Esophagus squamous epithelium (tissue), 5 donors: ENCODE measurements around the gene JPH2. TPM values are rescaled to one million over a fixed set of nuclear protein-coding genes. Genes with fewer than 3 reads are reported as not detected.

Experiments
- DNase-seq: peaks from one replicate; lab custom pipeline; 2025; lab: John Stamatoyannopoulos, UW
- H3K27ac ChIP-seq, 4 donors: fragments of 200-600 bp; sonication (generic); one replicate each; pipeline ENCODE4 v1.5.1; 2016 to 2019; ENCODE audit warnings: mild to moderate bottlenecking in 1 of 4
- H3K27me3 ChIP-seq, 4 donors: fragments of 200-600 bp; sonication (generic); 1 replicate in 3 of 4; 2 replicates in 1 of 4; pipeline versions ENCODE4 v1.5.1 to v1.6.0; 2017 to 2021; ENCODE audit warnings: antibody characterized with exemption in 1 of 4
- H3K36me3 ChIP-seq, 3 donors: fragments of 200-600 bp; sonication (generic); one replicate each; pipeline ENCODE4 v1.5.1; 2016 to 2019
- H3K4me1 ChIP-seq, 3 donors: fragments of 200-600 bp; sonication (generic); one replicate each; pipeline ENCODE4 v1.5.1; 2017 to 2019
- H3K4me3 ChIP-seq, 4 donors: fragments of 200-600 bp; sonication (generic); 1 replicate in 3 of 4; 2 replicates in 1 of 4; pipeline ENCODE4 v1.5.1; 2016 to 2019; ENCODE audit warnings: mild to moderate bottlenecking in 2 of 4, moderate library complexity in 1 of 4
- H3K9me3 ChIP-seq, 3 donors: fragments of 200-600 bp; sonication (generic); one replicate each; pipeline ENCODE4 v1.5.1; 2016 to 2019
- POLR2A ChIP-seq, 4 donors: fragments of 450-650 bp; IDR thresholded peaks; one replicate each; pipeline ENCODE4 v1.6.1; 2017; ENCODE audit warnings: antibody characterized with exemption in 4 of 4, mild to moderate bottlenecking in 4 of 4, moderate library complexity in 3 of 4
- WGBS, 2 donors: methylation state at CpG; one replicate each; pipeline ENCODE4 v1.1.5; 2018; 5-methylcytosine and 5-hydroxymethylcytosine counted together
- intact Hi-C: fragments of 100-400 bp; cut with DNase I; formaldehyde crosslinking; loops from one replicate; pipeline ENCODE4 v1.15.0; 2022
- total RNA-seq, 4 donors: library from RNA; depleted of rRNA; stranded (reverse); fragments of >200 nt; gene quantifications; one replicate each; pipeline ENCODE4 v1.1.0, GENCODE V29; 2016
- TF ChIP-seq, protein P1 (sequence below), 6 experiments: fragments of 450-650 bp in 4 of 6; fragments of 200-600 bp in 2 of 6; sonication (generic) in 2 of 6; IDR thresholded peaks; one replicate each; pipeline ENCODE4 v1.5.1; 2016 to 2019; ENCODE audit warnings: antibody characterized with exemption in 6 of 6, mild to moderate bottlenecking in 4 of 6, moderate library complexity in 4 of 6
- donor health status: DM: yes; HTN: yes; CAD: no.

The JPH2 gene
- total RNA-seq, 4 donors from 2014 or later = 2.4 to 32.0 (median 6.8) TPM

DNA sequence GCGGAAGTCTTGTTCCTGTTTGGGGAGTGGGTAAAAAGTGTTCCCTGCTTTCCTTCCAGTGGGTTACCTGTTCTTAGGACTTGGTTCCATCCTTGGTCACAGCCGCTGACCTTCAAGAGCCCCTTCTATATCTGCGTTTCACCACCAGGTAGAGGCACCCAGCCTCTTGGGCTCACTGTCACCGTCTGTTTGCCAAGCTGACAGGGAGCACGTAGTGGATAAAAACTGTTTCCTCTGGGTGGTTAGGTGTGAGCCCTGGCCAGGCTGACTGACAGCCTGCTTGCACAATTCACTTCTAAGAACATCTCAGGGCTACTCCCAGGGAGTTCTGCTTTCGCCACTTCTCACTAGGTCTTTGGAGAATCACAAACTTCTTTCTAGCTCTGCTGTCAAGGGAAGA lies 1.8 kb upstream of the JPH2 start:
- intact Hi-C loops = no loop called here
- H3K27ac ChIP-seq = peak overlapping the region; percentile 54 to 87 (median 81)

DNA sequence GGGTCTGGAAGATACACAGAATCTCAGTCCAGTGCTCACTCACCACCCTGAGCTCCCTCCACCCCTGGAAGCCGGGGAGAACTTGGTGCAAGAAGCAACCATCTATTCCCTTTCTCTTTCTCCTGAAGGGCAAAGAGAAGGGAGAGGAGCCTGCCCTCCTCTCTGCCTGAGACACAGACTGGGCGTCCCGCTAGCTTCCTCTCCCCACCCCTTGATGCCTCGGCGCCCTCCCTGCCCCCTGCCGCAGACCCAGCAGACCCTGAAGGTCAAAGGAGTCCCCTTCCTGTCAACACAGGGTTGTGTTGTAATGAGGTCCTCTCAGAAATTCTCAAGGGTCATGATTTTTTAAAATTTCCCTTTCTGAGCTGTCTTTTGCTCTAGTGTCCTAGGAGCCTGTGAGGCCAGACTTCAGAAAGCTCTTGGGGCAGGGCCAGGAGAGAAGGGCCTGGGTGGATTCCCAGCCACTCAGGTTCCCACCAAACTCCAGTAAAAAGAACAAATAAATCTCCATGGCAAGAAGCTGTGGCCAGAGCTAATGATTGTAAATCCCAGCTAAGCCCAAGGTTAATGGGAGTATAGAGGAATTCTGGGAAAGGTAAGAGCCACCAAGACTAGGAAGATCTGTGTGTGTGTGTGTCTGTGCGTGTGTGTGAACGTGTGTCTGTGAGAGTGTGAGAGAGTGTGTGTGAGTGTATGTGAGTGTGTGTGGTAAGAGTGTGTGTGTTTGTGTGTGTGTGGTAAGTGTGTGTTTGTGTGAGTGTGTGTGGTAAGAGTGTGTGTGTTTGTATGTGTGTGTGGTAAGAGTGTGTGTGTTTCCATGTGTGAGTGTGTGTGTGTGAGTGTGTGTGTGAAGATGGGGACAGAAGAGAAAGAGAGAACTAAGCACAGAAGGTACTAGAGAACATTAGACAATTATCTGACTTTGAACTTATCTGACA lies 1.1 kb upstream of the JPH2 start:
- Histone ChIP-seq H3K36me3 (no peaks in the 10 kb centered on the region), H3K4me1 (peaks cover 13 to 36% (median 14%) of the 10 kb centered on the region in 3 donors), H3K9me3 (no peaks in the 10 kb centered on the region), H3K27ac (peak overlapping the region; percentile 54 to 87 (median 81)), H3K4me3 (peak overlapping the region in 3 of 4 donors; percentile 48 to 59 (median 51)), H3K27me3 (peaks cover 0 to 25% (median 0%) of the 10 kb centered on the region in 4 donors)
- intact Hi-C loops = no loop called here
- 22 to 37% methylated on average over 6 to 8 of the region's 8 CpGs for WGBS, 2 donors
- no peak for DNase-seq
- TF ChIP-seq POLR2A (IDR thresholded peaks at IDR 0.05) = no peak
- TF ChIP-seq, protein P1, sequence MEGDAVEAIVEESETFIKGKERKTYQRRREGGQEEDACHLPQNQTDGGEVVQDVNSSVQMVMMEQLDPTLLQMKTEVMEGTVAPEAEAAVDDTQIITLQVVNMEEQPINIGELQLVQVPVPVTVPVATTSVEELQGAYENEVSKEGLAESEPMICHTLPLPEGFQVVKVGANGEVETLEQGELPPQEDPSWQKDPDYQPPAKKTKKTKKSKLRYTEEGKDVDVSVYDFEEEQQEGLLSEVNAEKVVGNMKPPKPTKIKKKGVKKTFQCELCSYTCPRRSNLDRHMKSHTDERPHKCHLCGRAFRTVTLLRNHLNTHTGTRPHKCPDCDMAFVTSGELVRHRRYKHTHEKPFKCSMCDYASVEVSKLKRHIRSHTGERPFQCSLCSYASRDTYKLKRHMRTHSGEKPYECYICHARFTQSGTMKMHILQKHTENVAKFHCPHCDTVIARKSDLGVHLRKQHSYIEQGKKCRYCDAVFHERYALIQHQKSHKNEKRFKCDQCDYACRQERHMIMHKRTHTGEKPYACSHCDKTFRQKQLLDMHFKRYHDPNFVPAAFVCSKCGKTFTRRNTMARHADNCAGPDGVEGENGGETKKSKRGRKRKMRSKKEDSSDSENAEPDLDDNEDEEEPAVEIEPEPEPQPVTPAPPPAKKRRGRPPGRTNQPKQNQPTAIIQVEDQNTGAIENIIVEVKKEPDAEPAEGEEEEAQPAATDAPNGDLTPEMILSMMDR (IDR thresholded peaks at IDR 0.05) = no peak

More for the DNA sequence above, 1.8 kb upstream of the JPH2 start:
- Histone ChIP-seq H3K4me1 (peaks cover 13 to 36% (median 14%) of the 10 kb centered on the region in 3 donors), H3K4me3 (no peak overlapping the region), H3K36me3 (no peaks in the 10 kb centered on the region), H3K27me3 (peaks cover 0 to 25% (median 0%) of the 10 kb centered on the region in 4 donors), H3K9me3 (no peaks in the 10 kb centered on the region)
- no peak for DNase-seq
- 55 to 58% methylated on average over 6 of the region's 6 CpGs for WGBS, 2 donors
- TF ChIP-seq, protein P1 (IDR thresholded peaks at IDR 0.05) = no peak
- no peak for TF ChIP-seq POLR2A (IDR thresholded peaks at IDR 0.05)

DNA sequence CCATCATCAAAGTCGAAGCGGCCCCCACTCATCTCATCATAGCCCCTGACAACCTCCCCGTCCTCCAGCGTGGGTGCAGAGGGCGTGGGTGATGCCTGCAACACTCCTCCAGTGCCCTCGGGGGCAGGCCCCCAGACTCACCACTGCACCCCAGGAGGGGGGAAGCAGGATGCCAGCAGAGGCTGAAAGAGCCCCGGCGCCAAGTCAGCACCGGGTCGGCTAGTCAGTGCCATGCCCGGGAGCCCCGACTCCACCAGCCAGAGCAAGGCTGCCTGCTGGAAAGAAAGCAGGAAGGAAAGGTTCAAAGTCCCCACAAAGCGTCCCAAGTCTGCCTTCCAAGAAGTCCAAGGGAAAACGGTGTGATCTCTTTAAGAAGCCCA lies 324 bp downstream of the JPH2 start:
- Histone ChIP-seq H3K4me1 (peaks cover 13 to 36% (median 14%) of the 10 kb centered on the region in 3 donors), H3K9me3 (no peaks in the 10 kb centered on the region), H3K27me3 (peaks cover 0 to 36% (median 0%) of the 10 kb centered on the region in 4 donors), H3K4me3 (peak overlapping the region; percentile 22 to 59 (median 50)), H3K27ac (peak overlapping the region; percentile 71 to 87 (median 81)), H3K36me3 (no peaks in the 10 kb centered on the region)
- no peak for TF ChIP-seq POLR2A (IDR thresholded peaks at IDR 0.05)
- TF ChIP-seq, protein P1 (IDR thresholded peaks at IDR 0.05) = no peak
- DNase-seq = no peak
- 0 to 4% methylated on average over 2 to 4 of the region's 14 CpGs for WGBS, 2 donors
- intact Hi-C loops = no loop called here

DNA sequence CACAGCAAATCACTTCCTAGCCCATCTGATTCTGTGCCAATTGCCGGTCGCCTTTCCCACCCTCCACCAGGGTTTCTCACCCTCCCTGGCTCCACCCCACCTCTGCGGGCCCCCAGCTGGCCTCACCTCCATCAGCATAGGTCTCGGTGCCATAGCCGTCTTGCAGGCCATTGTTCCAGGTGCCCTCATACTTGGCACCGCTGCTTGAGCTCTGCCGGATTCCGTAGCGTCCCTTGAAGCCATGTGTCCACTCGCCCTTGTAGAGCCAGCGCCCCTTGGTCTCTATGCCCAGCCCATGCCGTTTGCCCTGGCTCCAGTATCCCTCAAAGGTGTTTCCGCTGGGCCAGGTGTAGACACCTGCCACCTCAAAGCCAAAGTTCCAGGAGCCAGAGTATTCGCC lies 787 bp downstream of the JPH2 start:
- peaks cover 13 to 36% (median 14%) of the 10 kb centered on the region in 3 donors for H3K4me1 ChIP-seq
- no peaks in the 10 kb centered on the region for H3K36me3 ChIP-seq
- intact Hi-C loops = no loop called here
- no peaks in the 10 kb centered on the region for H3K9me3 ChIP-seq
- H3K4me3 ChIP-seq = peak overlapping the region; percentile 22 to 59 (median 50)
- WGBS, 2 donors = 65 to 80% methylated on average over 14 of the region's 14 CpGs
- peak overlapping the region; percentile 71 to 87 (median 81) for H3K27ac ChIP-seq
- no peak for TF ChIP-seq POLR2A (IDR thresholded peaks at IDR 0.05)
- TF ChIP-seq, protein P1 (IDR thresholded peaks at IDR 0.05) = no peak
- no peak for DNase-seq
- peaks cover 0 to 39% (median 0%) of the 10 kb centered on the region in 4 donors for H3K27me3 ChIP-seq

DNA sequence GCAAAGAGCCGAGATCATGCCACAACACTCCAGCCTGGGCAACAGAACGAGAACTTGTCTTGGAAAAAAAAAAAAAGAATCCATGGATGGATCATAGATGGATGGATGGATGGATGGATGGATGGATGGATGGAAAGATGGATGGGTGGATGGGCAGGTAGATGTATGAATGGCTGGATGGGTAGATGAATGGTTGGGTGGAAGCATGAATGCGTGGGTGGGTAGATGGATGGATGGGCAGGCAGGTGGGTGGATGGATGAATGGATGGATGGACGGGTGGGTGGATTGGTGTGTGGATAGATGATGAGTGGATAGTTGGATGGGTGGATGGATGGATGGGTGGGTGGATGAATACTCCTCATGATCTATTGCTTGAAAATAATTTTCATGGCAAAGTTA lies 1.4 kb downstream of the JPH2 start:
- peak overlapping the region in 3 of 4 donors; percentile 79 to 87 (median 83) for H3K27ac ChIP-seq
- H3K4me1 ChIP-seq = peaks cover 13 to 42% (median 14%) of the 10 kb centered on the region in 3 donors
- H3K36me3 ChIP-seq = no peaks in the 10 kb centered on the region
- peak overlapping the region; percentile 22 to 59 (median 50) for H3K4me3 ChIP-seq
- no peak for DNase-seq
- intact Hi-C loops = no loop called here
- WGBS, 2 donors = 69 to 84% methylated on average over 4 of the region's 4 CpGs
- TF ChIP-seq, protein P1 (IDR thresholded peaks at IDR 0.05) = no peak
- TF ChIP-seq POLR2A (IDR thresholded peaks at IDR 0.05) = no peak
- peaks cover 0 to 45% (median 0%) of the 10 kb centered on the region in 4 donors for H3K27me3 ChIP-seq
- H3K9me3 ChIP-seq = no peaks in the 10 kb centered on the region
